ENCODE measurements around the gene ANLN.
"Not testable (repeated sequence)": the region's sequence is repeated elsewhere in the genome, so short reads cannot be mapped to it uniquely, and the experiment has no call there.

Gene ANLN

DNA sequence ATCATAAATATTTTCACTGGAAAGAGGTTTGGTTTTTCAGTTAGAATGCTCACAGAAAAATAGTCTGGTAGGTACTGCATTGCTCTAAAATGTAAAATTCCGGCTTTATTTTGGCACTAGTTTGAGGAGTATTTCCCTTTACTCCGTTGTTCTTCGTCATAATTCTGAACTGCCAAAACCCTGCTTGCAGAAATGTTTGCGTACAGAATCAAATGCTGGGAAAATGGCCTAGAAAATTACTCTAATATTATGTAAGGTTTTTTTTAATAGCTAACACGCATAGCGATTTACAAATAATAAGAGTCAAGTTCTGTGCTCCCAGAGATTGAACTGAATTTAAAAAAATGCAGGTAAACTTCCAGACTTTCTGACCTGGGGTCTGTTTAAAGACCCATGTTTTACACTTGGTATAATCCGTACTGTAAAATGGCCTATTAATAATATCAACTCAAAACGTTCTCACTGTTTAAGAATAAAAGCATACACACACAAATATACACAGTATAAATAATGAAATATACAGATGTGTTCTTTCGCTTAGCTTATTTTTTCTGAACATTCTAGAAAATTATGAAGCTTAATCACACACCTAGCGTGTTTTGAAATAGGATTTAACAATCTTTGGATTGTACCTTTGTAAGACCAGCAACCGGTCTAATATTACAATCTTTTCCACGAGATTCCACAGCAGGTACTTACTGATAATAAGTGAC is 23.5 kb upstream of the ANLN start:
- Histone ChIP-seq H3K36me3 (replicated peaks) (no peaks in the 10 kb centered on the region), H3K9me3 (no peaks in the 10 kb centered on the region), H3K4me3 (peak overlapping the region; percentile 60), H3K27me3 (ENCODE audit: low read depth) (no peaks in the 10 kb centered on the region), H3K4me1 (peaks cover 2% of the 10 kb centered on the region)
- in situ Hi-C loops (cut with MboI; ENCODE audit: low sequenced_read_pairs), result no loop called here
- no peak for DNase-seq (ENCODE audit: low spot score in 2 of 2)

DNA sequence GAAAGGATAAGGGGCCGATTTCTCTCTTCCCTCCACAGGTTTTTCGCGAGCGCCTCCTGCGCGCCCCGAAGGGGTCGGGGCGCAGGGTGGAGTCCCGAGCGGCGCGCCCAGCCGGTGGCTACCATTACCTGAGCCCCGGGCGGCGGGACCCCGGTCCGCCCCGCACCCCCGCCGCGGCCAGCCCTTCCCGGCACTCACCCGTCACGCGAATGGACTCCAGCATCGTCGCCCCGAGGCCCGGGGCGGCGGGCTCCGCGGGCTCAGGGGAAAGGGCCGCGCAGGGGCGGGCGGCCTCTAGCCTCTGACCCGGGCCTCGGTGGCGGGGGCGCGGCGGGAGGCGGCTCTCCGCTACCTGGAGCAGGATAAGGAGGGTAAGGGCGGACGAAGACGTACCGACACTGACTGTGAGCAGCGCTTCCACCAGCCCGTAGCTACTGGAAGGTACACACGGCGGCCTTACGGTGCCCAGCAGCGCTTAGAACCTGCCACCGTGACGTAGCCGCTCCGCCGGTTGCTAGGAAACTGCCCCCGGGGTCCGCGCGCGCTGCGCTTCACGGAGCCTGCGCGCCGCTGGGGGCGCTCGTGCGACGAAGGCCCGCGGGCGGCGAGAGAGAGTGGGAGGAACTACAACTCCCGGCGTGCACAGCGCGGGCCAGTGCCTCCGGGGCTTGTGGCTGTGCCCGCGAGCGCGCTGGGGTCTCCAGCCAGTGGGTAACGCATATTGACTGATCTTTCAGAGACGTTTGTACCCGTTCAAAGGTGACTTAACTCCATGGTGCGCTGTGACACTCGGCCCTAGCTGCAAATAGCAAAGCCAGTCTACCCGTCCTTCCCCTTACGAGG is 22.7 kb upstream of the ANLN start:
- DNase-seq (ENCODE audit: low spot score in 2 of 2), result peak; percentile 83 to 93
- peak overlapping the region; percentile 60 for H3K4me3 ChIP-seq
- peaks cover 8% of the 10 kb centered on the region for H3K4me1 ChIP-seq
- H3K36me3 ChIP-seq (replicated peaks), result no peaks in the 10 kb centered on the region
- in situ Hi-C loops (cut with MboI; ENCODE audit: low sequenced_read_pairs), result no loop called here
- no peaks in the 10 kb centered on the region for H3K27me3 ChIP-seq (ENCODE audit: low read depth)
- H3K9me3 ChIP-seq, result no peaks in the 10 kb centered on the region

DNA sequence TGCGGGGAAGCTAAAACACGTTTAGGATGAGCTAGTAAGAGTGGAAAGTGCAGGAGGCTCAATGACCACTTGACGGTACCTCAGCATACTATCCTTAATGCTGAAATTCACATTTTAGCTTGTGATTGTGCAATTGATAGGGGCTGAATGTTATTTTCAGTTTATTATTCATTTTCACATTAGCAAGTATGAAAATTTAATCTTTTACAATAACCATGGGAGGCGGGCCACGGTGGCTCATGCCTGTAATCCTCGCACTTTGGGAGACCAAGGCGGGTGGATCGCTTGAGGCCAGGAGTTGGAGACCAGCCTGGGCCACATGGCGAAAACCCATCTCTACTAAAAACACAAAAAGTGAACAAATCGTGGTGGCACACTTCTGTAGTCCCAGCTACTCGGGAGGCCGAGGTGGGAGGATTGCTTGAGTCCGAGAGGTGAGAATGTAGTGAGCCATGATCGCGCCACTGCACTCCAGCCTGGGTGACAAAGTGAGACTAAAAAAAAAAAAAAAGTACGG is 22.0 kb upstream of the ANLN start:
- Histone ChIP-seq H3K4me3 (peak overlapping the region; percentile 60), H3K4me1 (peaks cover 13% of the 10 kb centered on the region), H3K9me3 (no peaks in the 10 kb centered on the region), H3K27me3 (ENCODE audit: low read depth) (no peaks in the 10 kb centered on the region), H3K36me3 (replicated peaks) (no peaks in the 10 kb centered on the region)
- in situ Hi-C loops (cut with MboI; ENCODE audit: low sequenced_read_pairs), result no loop called here
- DNase-seq (ENCODE audit: low spot score in 2 of 2), result no peak

DNA sequence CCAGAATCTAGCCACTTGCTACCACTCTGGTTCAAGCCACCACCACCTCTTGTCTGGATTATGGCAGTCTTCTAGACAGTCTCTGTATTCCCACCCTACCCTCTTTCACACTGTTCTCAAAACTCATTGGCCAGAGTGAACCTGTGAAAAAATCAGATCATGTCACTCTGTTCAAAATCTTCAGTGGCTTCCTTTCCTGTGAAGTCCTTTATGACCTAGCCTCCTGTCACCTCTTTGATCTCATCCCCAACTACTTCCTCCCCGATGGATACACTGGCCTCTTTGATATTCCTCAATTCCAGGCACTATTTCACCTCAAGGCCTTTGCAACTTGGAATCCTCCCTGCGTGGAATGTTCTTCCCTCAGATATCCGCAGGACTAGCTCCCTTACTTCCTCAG is 21.2 kb upstream of the ANLN start:
- Histone ChIP-seq H3K36me3 (replicated peaks) (no peaks in the 10 kb centered on the region), H3K27me3 (ENCODE audit: low read depth) (no peaks in the 10 kb centered on the region), H3K4me1 (peaks cover 14% of the 10 kb centered on the region), H3K4me3 (no peak overlapping the region), H3K9me3 (no peaks in the 10 kb centered on the region)
- DNase-seq (ENCODE audit: low spot score in 2 of 2), result no peak
- in situ Hi-C loops (cut with MboI; ENCODE audit: low sequenced_read_pairs), result no loop called here

DNA sequence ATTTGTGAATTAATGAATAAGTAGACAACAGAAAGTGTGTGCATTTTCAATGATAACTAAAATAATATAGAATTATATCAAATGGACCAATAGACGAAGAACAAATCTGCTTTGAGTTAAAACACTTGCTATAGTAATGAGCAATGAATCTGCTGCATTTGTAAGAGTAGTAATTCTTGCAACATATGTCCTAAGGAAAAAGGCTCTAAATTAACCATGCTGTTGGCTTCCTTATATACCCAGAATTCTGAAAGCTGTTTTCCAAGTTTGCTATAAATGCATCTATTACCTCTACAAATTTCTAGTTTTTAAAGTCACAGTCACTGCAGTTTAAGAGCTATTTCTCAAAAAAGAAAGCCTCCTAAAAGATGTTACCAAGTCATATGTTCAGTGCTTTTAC is 20.5 kb upstream of the ANLN start:
- Histone ChIP-seq H3K36me3 (replicated peaks) (no peaks in the 10 kb centered on the region), H3K4me3 (no peak overlapping the region), H3K27me3 (ENCODE audit: low read depth) (no peaks in the 10 kb centered on the region), H3K9me3 (no peaks in the 10 kb centered on the region), H3K4me1 (peaks cover 14% of the 10 kb centered on the region)
- DNase-seq (ENCODE audit: low spot score in 2 of 2), result no peak
- in situ Hi-C loops (cut with MboI; ENCODE audit: low sequenced_read_pairs), result no loop called here

DNA sequence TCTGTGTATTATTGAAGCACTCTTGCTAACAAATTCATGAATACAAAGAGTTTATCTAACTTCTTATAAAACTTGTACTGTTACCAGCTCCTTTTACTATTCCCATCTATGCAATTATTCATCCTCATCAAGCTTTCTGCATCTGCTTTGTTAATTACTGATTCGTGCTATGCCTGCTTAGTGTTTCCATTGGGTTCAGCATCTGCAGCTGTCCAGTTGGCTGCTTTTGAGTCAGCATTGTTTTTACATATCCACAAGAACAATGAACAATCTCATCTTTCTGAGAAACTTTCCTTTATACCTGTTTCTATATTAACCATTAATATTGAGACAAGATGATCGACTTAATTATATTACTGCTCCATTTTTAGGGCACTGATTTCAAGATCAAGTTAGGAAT is 19.6 kb upstream of the ANLN start:
- H3K36me3 ChIP-seq (replicated peaks), result no peaks in the 10 kb centered on the region

DNA sequence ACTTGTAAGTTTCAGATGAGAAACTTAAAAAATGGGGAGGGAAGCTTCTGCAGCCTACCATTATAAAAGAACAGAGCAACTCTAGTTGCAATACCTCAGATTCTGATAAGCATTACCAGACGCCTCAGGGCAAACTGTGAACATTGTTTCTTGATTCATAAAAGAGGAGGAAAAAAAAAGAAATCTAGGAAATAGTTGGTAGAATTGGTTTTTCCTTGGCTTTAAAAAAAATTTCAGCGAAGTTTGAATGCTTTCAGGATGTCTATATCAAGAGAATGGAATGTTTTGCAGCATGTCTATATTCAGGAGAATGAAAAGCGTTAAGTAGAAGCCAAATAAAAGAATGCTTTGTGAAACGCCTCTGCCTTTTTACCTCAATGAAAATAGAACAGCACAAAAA is 17.5 kb upstream of the ANLN start:
- H3K27me3 ChIP-seq (ENCODE audit: low read depth), result no peaks in the 10 kb centered on the region
- in situ Hi-C loops (cut with MboI; ENCODE audit: low sequenced_read_pairs), result no loop called here
- H3K9me3 ChIP-seq, result no peaks in the 10 kb centered on the region
- no peak overlapping the region for H3K4me3 ChIP-seq
- no peaks in the 10 kb centered on the region for H3K36me3 ChIP-seq (replicated peaks)
- peak; percentile 79 to 86 for DNase-seq (ENCODE audit: low spot score in 2 of 2)
- H3K4me1 ChIP-seq, result peaks cover 14% of the 10 kb centered on the region

More for the DNA sequence above, 19.6 kb upstream of the ANLN start:
- Histone ChIP-seq H3K4me1 (peaks cover 14% of the 10 kb centered on the region), H3K4me3 (no peak overlapping the region), H3K27me3 (ENCODE audit: low read depth) (no peaks in the 10 kb centered on the region), H3K9me3 (no peaks in the 10 kb centered on the region)
- no peak for DNase-seq (ENCODE audit: low spot score in 2 of 2)
- in situ Hi-C loops (cut with MboI; ENCODE audit: low sequenced_read_pairs), result no loop called here

DNA sequence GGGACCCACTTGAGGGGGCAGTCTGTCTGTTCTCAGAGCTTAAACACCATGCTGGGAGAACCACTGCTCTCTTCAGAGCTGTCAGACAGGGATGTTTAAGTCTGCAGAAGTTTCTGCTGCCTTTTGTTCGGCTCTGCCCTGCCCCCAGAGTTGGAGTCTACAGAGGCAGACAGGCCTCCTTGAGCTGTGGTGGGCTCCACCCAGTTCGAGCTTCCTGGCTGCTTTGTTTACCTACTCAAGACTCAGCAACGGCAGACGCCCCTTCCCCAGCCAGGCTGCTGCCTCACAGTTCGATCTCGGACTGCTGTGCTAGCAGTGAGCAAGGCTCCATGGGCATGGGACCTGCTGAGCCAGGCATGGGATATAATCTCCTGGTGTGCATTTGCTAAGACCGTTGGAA is 11.1 kb upstream of the ANLN start:
- H3K9me3 ChIP-seq; H3K27me3 ChIP-seq (ENCODE audit: low read depth); DNase-seq (ENCODE audit: low spot score in 2 of 2); H3K4me3 ChIP-seq; H3K36me3 ChIP-seq (replicated peaks); in situ Hi-C loops (cut with MboI; ENCODE audit: low sequenced_read_pairs); H3K4me1 ChIP-seq: not testable (repeated sequence)

DNA sequence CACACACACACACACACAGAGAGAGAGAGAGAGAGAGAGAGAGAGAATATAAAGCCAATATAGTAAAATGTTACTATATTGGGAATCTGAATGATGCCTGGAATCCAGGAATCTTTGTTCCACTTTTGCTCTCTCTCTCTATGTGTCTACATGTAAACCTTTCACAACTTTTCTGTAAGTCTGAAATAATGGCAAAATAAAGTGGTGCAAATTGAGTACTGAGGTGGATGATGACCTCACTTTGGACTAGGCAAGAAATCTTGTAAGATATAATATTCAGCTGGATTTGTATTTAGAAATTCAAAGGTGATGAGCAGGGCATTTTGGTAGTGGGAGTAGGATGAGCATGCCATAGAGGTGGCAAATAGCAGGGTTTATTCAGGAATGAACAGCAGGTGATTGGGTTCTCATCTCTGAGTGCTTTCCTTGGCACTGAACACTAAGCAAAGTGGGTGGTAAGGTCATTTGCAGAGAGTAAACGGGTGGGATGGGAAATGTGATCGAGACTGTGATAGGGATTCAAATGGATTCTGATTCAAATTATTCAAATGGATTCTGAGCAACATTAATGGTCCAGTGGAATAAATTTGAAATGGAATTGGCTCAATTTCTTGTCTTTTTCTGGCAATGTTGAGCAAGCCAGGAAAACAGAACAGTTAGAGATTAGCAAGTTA is 9.7 kb upstream of the ANLN start:
- no peak for DNase-seq (ENCODE audit: low spot score in 2 of 2)
- Histone ChIP-seq H3K9me3 (peaks cover 2% of the 10 kb centered on the region; the same call in 1 of the 2 replicates), H3K27me3 (ENCODE audit: low read depth) (no peaks in the 10 kb centered on the region), H3K36me3 (replicated peaks) (no peaks in the 10 kb centered on the region), H3K4me1 (no peaks in the 10 kb centered on the region), H3K4me3 (no peak overlapping the region)
- in situ Hi-C loops (cut with MboI; ENCODE audit: low sequenced_read_pairs), result no loop called here

DNA sequence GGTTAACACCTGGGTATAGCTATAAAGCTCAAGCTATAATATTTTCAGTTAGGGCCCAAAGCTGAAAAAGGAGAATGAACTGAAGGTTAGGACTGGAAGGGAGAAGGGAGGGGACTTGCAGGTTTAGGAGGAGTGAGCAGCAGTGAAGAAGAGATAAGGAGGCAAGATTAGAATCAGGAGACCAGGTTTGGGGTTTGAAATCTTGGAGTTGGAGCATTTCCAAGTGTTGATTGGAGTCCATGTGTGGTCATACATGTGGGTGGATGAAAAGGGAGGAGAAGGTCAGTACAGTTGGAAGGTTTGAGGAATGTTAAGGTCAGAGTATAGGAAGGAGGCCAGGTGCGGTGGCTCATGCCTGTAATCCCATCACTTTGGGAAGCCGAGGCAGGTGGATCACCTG is 8.6 kb upstream of the ANLN start:
- H3K27me3 ChIP-seq (ENCODE audit: low read depth), result no peaks in the 10 kb centered on the region
- in situ Hi-C loops (cut with MboI; ENCODE audit: low sequenced_read_pairs), result no loop called here
- H3K36me3 ChIP-seq (replicated peaks), result no peaks in the 10 kb centered on the region
- peaks cover 2% of the 10 kb centered on the region; the same call in 1 of the 2 replicates for H3K9me3 ChIP-seq
- no peak for DNase-seq (ENCODE audit: low spot score in 2 of 2)
- H3K4me1 ChIP-seq, result no peaks in the 10 kb centered on the region
- H3K4me3 ChIP-seq, result no peak overlapping the region

DNA sequence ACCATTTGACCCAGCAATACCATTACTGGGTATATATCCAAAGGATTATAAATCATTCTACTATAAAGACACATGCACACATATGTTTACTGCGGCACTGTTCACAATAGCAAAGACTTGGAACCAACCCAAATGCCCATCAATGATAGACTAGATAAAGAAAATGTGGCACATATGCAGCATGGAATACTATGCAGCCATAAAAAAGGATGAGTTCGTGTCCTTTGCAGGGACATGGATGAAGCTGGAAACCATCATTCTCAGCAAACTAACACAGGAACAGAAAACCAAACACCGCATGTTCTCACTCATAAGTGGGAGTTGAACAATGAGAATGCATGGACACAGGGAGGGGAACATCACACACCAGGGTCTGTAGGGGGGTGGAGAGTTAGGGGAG is 6.4 kb upstream of the ANLN start:
- in situ Hi-C loops (cut with MboI; ENCODE audit: low sequenced_read_pairs); H3K27me3 ChIP-seq (ENCODE audit: low read depth); H3K4me3 ChIP-seq; DNase-seq (ENCODE audit: low spot score in 2 of 2); H3K9me3 ChIP-seq; H3K36me3 ChIP-seq (replicated peaks); H3K4me1 ChIP-seq: not testable (repeated sequence)

DNA sequence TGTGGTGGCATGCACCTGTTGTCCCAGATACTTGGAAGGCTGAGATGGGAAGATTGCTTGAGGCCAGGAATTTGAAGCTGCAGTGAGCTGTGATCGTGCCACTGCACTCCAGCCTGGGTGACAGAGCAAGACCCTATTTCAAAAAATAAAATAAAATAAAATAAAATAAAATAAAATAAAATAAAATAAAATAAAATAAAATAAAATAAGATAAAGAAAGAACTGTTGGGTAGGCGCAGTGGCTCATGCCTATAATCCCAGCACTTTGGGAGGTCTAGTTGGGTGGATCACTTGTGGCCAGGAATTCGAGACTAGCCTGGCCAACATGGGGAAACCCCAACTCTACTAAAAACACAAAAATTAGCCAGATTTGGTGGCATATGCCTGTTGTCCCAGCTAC is 4.0 kb upstream of the ANLN start:
- DNase-seq (ENCODE audit: low spot score in 2 of 2); H3K36me3 ChIP-seq (replicated peaks); H3K9me3 ChIP-seq; H3K4me1 ChIP-seq; in situ Hi-C loops (cut with MboI; ENCODE audit: low sequenced_read_pairs); H3K27me3 ChIP-seq (ENCODE audit: low read depth); H3K4me3 ChIP-seq: not testable (repeated sequence)

DNA sequence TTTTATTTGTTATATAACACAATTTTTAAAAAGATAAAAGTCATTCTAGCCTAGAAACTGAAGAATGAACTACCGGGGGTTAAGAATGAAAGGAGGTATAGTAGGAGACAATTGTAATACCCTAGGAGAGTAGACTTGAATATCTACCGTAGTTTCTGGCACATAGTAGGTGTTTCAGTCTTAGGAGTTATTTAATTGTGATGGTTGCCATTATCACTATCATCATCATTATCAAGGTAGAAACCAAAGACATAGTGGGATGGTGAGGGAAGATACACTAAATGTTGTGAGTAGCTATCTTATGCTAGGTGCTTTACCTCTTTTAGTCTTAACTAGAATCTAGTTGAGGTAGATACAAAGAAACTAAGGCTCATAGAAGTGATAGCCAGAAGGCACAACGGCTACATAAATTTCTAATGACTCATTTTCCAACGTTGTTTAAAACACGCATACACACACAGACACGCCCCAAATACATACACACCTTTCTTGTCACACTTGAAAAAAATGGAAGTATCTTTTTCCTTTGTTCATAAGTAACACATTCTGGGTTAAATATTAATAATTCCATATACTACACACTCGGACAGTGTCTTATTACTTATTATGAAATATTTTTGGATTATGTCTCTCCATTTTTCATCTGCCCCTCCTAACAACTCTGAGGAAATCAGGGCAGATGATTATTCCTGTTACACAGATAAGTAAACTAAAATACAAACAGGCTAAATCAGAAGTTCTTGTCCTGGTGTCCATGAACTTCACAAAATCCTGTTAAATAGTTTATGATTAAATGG is 2.0 kb upstream of the ANLN start:
- peaks cover 13% of the 10 kb centered on the region for H3K4me1 ChIP-seq
- no peak for DNase-seq (ENCODE audit: low spot score in 2 of 2)
- H3K36me3 ChIP-seq (replicated peaks), result no peaks in the 10 kb centered on the region
- no peak overlapping the region for H3K4me3 ChIP-seq
- H3K27me3 ChIP-seq (ENCODE audit: low read depth), result no peaks in the 10 kb centered on the region
- no peaks in the 10 kb centered on the region for H3K9me3 ChIP-seq
- in situ Hi-C loops (cut with MboI; ENCODE audit: low sequenced_read_pairs), result no loop called here

Data from HAP-1 (cell line).